Renal cortex interstitium (tissue), 11 donors: ENCODE measurements around the gene TEDDM1. TPM values are rescaled to one million over a fixed set of nuclear protein-coding genes. Genes with fewer than 3 reads are reported as not detected.
"Not testable (repeated sequence)": the region's sequence is repeated elsewhere in the genome, so short reads cannot be mapped to it uniquely, and the experiment has no call there.

Source experiments
- DNase-seq, 11 donors: peaks; one replicate each; pipeline ENCODE4 v3.0.0-alpha.2; 2013; ENCODE audit warnings: low read depth in 9 of 11, low spot score in 4 of 11; ENCODE audit errors: extremely low read depth in 1 of 11
- polyA plus RNA-seq, 3 donors: library from polyadenylated mRNA; unstranded; fragments of 120-200 nt; gene quantifications; one replicate each; pipeline ENCODE4 v1.2.1, GENCODE V29; 2013; ENCODE audit not compliant: insufficient read length in 3 of 3

The TEDDM1 gene
- polyA plus RNA-seq, 3 donors = 0.13 to 0.21 TPM; not detected in 1

DNA sequence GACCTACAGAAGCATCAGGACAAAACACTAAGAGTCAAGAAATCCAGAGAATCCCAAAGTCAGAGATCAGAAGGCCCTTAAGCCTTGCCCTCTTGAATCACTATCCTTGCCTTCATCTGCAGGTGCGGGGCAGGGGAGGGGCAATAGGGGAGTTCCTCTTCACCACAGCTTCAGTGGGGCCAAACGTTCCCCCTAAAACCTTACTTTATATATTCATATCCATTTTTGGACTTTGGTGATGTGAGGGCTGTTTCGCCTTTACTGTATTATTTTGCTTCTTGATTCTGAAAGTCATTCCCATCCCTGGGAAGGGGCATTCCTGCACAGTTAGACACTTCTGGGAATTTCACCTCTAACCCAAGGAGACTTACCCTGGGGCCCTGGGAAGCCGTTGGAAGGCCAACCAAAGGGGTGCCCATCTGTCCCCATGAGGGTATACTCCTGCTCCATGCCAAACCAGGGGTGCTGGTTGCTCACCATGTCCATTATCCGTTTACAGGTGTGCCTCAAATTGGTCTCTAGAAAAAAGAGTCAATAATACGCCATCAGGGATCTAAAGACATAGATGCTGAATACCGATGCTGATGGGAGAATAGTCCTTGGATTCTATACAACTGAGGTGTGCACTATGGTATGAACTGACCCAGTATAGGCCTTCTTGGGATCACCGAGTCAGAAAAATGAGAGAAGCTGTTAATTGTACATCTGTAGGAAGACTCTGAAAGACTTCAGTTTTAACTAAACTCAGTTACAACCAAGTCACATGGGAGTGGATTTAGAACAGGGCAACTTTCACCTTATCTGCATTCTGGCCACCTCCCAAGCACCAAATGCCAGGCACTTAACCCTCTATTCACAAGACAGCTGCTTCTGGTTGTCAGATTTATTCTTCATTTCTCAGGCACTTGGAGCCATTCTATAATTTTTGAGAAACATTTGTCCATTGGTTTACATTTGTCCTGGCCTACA is 14.3 kb downstream of the TEDDM1 start:
- DNase-seq = no peak

DNA sequence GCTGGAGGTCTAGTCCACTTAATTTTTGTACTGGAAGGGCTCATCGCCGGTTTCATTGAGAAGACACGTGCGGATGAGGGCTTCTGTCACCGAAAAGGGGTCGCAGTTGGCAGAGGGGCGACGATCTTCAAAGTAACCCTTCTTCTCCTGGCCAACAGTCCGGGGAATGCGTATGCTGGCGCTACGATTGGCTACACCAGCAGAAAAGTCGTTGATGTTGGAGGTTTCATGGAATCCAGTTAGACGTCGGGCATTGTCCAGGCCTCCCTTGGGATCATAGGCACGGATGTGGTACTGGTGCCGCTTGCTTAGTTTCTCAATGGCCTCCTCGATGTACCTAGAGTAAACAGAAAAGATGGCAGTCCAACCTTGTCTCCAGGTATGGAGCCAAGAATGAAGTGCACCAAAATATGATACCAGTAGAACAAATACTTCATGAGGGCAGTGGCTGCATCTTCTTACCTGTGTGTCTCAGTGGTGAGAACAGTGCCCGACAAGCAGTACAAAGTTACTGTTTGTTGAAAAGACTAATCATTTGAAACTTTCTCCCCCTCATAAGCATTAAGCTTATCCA is 16.0 kb downstream of the TEDDM1 start:
- no peak for DNase-seq

DNA sequence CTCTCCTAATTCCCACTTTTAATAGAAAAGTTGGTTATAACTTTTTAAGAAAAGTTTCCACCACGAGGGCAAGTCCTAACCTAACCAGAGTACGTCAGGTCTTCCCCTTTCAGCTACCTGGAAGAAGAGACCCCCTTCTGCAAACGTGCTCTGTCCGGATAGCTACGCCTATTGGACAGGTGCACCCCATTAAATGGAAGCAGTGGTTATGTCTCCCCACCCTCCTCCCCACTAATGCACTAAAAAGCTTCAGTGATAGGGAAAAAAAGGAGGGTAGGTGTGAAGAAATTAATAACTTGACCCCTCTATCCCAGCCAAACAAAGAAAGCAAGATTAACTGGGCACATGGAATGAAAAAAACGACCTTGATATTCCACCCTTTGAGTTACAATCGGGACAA is 16.5 kb downstream of the TEDDM1 start:
- no peak for DNase-seq

DNA sequence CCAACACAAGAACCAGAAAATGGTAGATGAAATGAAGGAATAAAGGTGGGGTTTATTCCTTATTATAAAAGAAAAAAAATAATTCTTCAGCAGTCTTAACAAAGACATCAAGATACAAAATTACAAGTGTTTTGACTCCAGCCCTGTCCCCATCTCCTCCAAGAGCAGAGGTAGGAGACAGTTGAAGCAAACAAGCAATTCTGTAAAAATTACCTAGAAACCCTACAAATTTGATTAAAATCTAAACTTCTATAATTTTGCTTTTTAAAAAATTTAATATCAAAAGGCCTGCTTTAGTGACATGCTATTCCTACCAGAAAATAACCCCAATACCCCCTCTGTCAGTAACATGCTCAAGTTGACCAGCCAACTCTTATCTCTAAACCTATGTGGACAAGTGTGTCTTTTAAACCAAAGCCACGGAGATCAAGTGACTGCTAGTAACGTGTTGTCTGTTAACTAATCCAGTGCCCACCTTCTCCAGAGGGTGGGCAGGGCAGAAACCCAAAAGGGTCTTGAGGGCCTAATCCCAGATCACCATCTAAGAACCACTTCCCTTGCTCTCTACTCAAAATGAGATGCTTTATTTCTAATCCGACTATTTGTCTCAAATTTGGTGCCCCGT is 17.3 kb downstream of the TEDDM1 start:
- no peak for DNase-seq

DNA sequence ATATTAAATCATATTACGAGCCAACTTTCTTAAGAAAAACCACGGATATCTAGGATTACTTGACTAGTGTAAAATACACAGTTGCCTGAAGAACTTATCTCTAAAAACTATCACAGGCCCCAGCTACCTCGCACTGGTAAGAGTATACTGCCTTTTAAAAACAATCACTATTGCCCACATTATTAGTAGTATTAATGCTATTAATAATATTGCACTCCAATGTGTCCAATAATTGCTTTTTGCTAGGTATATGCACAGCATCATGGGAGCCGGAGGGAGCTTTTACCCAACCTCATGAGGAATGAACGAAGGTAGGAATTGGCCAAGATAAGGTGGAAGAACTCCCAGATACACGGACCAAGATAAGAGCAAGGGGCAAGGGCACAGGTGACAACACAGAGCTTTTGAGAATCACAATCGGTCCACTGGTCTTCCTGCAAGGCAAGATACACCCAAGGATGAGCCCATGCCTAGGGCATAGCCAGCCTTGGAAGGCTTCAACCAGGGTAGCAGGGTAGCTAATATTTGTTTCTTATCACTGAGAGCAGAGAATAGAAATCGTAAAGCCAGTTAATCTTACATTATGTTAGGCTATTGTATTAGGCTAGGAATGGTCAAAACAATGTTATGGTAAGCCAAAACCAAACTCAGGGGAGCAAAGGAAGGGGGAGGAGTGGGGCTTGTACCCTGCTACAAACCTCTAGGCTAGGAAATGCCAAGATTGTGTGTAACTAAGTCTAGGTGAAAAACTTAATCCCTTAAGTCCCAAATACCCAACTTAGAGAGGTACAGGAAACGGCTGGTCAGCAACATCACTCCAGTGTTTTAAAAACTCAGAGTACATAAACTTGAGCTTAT is 18.3 kb downstream of the TEDDM1 start:
- no peak for DNase-seq

DNA sequence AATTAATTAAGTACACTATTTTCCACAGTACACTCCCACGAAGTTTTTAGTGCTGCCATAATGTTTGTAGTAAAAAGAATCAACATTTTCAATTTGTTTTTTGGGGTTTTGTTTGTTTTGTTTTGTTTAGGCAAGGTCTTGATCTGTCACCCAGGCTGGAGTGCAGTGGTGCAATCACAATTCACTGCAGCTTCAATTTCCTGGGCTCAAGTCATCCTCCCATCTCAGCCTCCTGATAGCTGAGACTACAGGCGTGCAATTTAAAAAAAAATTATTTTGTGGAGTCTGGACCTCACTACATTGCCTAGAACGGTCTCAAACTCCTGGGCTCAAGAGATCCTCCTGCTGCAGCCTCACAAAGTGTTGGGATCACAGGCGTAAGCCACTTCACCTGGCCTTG is 20.3 kb downstream of the TEDDM1 start:
- DNase-seq = no peak

DNA sequence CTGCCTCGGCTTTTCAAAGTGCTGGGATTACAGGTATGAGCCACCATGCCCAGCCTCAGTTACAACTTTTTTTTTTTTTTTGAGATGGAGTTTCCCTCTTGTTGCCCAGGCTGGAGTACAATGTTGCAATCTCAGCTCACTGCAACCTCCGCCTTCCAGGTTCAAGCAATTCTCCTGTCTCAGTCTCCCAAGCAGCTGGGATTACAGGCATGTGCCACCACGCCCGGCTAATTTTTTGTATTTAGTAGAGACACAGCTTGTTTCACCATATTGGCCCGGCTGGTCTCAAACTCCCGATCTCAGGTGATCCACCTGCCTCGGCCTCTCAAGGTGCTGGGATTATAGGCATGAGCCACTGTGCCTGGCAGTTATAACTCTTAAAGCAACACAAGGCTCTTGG is 20.7 kb downstream of the TEDDM1 start:
- not testable (repeated sequence) for DNase-seq

DNA sequence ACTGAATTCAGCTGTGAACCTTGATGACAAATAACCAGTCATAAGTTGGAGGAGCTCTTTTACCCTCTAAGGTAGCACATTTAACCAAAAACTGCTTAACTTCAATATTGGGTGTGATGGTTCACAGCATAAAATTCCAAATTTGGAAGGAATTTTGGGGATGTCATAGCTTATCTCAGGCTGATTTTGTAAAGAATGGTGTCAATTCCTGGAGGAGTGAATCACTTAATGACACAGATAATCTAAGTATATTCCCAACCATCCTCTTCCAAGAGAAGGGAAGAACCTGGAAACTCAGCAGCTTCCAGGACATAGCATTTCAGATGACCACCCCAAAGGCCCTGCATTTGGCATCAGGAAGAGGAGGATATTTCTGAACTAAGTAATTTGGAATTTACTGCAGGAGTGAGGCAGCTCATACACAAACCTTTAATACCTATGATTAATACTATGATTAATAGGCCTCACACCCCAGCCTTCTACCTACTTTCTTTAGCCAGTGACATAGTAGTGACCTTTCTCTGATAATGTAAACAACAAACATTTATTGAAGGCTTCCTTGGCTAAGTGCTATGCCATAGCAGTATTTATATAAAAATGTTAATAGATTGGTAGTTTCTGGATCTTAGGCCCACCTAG is 23.4 kb downstream of the TEDDM1 start:
- DNase-seq = no peak

DNA sequence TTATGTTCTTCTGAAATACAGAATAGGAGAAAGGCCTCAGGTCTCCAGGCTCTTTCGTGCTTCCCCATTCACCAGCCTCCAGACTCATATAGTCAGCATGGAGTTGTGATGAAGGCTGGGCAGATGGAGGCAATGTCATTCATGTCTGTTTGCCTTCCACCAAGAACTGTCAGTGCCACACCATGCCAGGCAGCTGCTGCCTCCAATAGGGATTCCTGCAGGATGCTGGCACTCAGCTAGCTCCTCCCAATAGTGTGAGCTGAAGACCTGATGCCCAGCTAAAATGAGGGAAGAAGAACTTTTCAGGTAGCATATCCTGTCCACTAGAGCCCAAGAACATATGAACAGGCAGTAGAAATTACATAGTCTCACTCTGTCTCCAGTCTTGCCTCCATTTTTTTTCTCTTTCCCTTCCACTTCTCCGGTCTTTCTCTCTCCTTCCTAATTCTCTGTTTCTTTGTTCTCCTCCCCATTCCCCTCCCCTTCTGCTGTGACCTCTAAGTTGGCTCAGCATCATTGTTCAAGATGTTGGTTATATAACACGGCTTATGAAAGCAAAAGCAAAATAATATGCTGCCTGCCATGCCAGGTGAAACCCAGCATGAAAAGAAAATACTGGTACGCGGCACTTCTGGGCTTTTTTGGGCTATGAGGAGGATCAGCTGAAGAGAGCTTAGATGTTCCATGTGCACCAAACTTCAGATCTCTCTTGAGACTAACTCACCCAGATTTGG is 26.2 kb downstream of the TEDDM1 start:
- DNase-seq = no peak

DNA sequence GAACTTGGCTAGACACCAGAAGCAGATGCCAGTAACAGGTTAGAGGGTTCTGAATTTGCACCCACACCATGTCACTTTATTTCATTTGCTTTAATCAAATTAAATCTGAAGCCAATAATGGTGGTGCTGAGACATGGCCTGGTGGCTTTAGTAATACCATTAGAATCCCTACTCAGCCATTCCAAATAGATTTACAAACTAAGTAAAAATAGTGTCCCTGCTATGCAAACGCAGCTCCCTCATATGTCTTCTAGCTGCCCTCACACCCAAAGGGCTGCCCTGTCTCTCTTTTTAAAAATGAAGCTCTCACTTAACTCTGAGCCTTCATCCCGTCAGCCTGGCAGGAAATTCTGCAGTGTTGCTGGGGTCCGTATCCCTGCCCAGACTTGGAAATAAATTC is 29.9 kb downstream of the TEDDM1 start:
- no peak for DNase-seq

DNA sequence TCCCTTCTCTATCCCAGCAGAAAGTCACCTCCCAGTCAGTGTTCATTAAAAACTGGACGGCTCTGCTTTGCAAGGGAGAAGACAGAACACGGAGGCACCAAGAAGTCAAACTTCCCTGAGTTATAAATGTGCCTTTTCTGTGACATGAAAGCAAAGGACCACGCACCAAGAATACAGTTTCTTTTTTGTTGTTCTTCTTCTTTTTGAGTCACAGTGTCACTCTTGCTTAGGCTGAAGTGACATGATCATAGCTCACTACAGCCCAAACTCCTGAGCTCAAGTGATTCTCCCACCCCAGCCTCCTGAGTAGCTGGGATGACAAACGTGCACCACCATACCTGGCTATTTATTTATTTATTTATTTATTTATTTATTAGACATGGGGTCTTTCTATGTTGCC is 31.6 kb downstream of the TEDDM1 start:
- DNase-seq = no peak

DNA sequence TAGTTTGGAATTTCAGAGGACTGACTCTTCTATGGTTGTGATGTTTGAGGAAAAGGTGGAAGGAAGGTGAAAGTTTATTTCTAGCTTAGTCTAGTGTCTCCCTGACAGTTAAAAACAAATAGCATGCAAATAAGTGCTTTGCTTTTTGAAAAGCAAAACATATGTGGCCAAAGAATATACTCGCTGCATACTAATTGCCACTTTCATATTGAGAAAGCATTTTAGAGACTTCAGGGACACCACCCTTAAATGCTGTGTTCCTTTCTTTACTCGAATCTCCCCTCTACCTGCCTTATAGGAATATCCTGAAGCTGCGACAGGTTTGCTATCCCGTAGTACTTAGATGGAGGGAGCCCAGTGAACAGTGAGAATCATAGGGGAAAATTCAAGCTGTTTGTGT is 32.1 kb downstream of the TEDDM1 start:
- no peak for DNase-seq

DNA sequence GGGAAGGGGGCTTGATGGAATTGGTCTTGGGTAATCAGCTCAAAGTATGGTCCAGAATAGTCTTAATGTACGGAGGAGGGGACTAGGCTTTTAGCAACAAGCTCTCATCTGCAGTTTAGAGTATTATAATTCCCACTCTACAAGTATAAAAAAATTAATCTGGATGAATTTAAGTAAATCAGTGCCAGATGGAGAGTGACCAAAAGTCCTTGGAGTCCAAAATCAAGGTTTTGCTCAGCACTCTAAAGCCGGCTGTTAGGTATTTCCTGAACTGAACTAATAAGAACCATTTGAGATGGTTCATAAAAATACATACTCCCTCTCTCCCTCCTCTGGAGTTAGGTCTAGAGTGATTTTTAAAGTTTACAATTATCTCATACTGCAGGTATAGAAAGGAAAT is 32.5 kb downstream of the TEDDM1 start:
- no peak for DNase-seq

DNA sequence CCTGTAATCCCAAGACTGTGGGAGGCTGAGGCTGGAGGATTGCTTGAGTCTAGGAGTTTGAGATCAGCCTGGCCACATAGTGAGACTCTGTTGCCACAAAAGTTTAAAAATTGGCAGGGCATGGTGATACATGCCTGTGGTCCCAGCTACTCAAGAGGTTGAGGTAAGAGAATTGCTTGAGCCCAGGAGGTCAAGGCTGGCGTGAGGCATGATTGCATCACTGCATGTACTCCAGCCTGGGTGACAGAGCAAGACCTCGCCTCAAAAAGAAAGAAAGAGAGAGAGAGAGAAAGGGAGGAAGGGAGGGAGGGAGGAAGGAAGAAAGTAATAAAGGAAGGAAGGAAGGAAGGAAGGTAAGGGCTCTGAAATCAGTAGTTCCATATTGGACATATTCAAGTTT is 33.9 kb downstream of the TEDDM1 start:
- no peak for DNase-seq

DNA sequence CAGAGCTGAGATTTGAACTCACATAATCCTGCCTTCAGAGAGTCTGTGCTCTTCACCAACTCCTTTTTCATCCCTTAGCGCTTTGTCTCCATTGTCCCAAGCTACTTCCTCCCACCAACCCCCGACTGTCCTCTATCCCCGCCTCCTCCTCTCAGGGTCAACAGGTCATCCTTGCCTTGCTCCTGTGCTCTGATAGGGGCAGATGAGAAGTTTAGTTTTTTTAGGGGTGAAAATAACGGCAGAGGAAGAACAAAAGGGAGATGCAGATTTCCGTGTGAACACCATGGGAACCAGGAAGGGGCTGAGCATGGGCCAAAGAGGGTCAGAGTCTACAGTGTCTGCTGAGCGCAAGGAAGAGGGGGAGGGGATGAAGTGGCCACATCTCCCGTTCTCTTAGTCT is 40.8 kb downstream of the TEDDM1 start:
- DNase-seq = no peak

DNA sequence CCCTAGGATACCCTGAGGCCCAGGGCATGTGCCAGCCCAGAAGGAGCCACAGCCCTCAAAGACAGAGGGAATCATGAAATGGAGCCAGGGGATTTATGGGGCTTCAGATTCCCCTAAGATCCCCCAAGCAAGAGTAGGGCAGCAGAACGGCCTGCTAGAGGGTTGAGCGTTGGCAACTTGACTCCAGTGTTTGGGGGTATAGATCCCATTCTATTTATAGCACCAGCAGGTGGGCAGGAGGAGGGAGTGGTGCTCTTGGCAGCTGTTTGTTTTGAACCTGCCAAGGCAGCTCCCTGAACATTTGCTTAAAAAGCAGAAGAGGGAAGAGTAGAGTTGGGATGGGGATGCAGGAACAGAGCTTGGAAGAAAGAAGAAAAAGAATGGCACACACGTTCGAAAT is 42.6 kb downstream of the TEDDM1 start:
- DNase-seq = no peak

DNA sequence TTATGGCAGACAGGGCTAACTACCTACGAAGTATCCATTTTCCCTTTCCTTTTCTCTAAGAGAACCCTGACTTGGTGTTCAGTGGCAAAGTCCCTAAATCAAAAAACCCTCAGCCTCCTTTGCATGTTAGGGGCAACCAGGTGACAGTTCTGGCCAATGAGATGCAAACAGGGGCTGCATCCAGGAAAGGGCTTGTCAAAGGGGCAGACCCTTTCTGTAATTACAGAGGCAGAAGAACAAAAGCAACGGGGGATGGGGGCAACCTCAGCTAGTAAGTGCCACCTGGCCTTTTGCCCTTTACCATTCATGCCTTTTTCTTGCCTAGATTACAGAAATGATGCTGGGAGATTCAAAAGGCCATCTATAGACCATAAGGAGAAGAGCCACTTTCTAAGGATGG is 43.3 kb downstream of the TEDDM1 start:
- no peak for DNase-seq

DNA sequence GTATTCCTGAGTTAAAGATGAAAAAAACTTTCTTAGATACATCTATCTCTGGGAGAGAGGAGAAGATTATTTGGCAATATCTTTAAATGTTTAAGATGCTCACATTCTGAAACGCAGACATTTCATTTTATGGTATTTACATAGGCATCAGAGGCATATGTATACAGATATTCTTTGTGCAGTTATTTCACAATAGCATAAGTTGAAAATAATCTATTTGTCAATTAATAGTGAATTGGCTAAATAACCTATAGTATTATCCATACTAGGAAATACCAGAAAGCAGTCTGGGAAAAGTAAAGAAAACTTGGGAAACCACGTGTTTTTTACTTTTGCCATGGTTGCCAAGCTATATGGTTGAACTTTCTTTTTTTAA is 44.8 kb downstream of the TEDDM1 start:
- no peak for DNase-seq
